ENCODE measurements around the gene DNPH1.

Gene DNPH1

GRCh38 chr6:43228951-43229802 is at the start of gene DNPH1:
Gene DNPH1 (minus strand): TSS chr6:43229481. CDS start chr6:43229456, 25 bp downstream.
- DNase-seq (ENCODE audit: low read depth in 2 of 2) = peak; percentile 47 to 56

GRCh38 chr6:43278524-43279078 is 49.3 kb upstream of the DNPH1 start:
- no peak for DNase-seq (ENCODE audit: low read depth in 2 of 2)

GRCh38 chr6:43277643-43278523 is 48.6 kb upstream of the DNPH1 start:
- DNase-seq (ENCODE audit: low read depth in 2 of 2) = no peak

- DNase-seq (ENCODE audit: low read depth in 2 of 2) = no peak
Measured at GRCh38 chr6:43277306-43277642, 48.0 kb upstream of the DNPH1 start.

- DNase-seq (ENCODE audit: low read depth in 2 of 2) = no peak
Measured at GRCh38 chr6:43276577-43277305, 47.5 kb upstream of the DNPH1 start.

GRCh38 chr6:43275801-43276576 is 46.7 kb upstream of the DNPH1 start:
- peak in 1 of 2 donors; percentile 3 for DNase-seq (ENCODE audit: low read depth in 2 of 2)

- peak in 1 of 2 donors; percentile 6 for DNase-seq (ENCODE audit: low read depth in 2 of 2)
Measured at GRCh38 chr6:43274916-43275597, 45.8 kb upstream of the DNPH1 start.

GRCh38 chr6:43274127-43274915 is 45.0 kb upstream of the DNPH1 start:
- no peak for DNase-seq (ENCODE audit: low read depth in 2 of 2)

GRCh38 chr6:43273707-43274106 is 44.4 kb upstream of the DNPH1 start:
- DNase-seq (ENCODE audit: low read depth in 2 of 2) = no peak

GRCh38 chr6:43271944-43272343 is 42.7 kb upstream of the DNPH1 start:
- DNase-seq (ENCODE audit: low read depth in 2 of 2) = no peak

- no peak for DNase-seq (ENCODE audit: low read depth in 2 of 2)
Measured at GRCh38 chr6:43271103-43271815, 42.0 kb upstream of the DNPH1 start.

GRCh38 chr6:43269273-43270007 is 40.2 kb upstream of the DNPH1 start:
- peak; percentile 15 to 20 for DNase-seq (ENCODE audit: low read depth in 2 of 2)

- no peak for DNase-seq (ENCODE audit: low read depth in 2 of 2)
Measured at GRCh38 chr6:43268782-43269272, 39.5 kb upstream of the DNPH1 start.

- DNase-seq (ENCODE audit: low read depth in 2 of 2) = no peak
Measured at GRCh38 chr6:43268355-43268700, 39.0 kb upstream of the DNPH1 start.

- DNase-seq (ENCODE audit: low read depth in 2 of 2) = no peak
Measured at GRCh38 chr6:43267619-43268354, 38.5 kb upstream of the DNPH1 start.

GRCh38 chr6:43265564-43265963 is 36.3 kb upstream of the DNPH1 start:
- DNase-seq (ENCODE audit: low read depth in 2 of 2) = no peak

GRCh38 chr6:43264599-43265145 is 35.4 kb upstream of the DNPH1 start:
- no peak for DNase-seq (ENCODE audit: low read depth in 2 of 2)

All from activated CD8-positive, alpha-beta memory T cell treated with anti-CD3 and anti-CD28 coated beads for 4 hours (primary cell).